SKM-1 treated with dmso at 0.1 percent for 144 hours (cell line): Measurements from ENCODE around the gene GPNMB.

Experiments used
- DNase-seq: peaks from one replicate; lab custom pipeline; 2025; ENCODE audit not compliant: unreplicated experiment; lab: John Stamatoyannopoulos, UW

GPNMB gene

DNA sequence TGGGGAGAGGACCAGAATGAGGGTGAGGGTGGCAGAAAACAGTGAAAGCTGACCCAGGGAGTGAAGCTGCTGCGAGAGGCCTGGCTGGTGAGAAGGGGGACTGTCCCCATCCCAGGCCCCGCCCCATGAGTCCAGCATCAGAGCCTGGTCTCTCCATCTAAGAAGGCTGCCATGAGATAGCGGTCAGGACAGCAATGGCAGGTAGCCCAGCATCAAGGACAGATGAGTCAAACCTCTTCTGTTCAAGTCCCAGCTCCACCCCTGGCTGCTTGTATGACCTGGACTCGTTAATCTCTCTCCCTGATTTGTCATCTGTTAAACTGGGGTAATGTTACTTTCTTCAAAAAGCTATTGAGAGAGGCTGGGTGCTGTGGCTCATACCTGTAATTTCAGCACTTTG, 22.2 kb downstream of the GPNMB start:
- DNase-seq = no peak

DNA sequence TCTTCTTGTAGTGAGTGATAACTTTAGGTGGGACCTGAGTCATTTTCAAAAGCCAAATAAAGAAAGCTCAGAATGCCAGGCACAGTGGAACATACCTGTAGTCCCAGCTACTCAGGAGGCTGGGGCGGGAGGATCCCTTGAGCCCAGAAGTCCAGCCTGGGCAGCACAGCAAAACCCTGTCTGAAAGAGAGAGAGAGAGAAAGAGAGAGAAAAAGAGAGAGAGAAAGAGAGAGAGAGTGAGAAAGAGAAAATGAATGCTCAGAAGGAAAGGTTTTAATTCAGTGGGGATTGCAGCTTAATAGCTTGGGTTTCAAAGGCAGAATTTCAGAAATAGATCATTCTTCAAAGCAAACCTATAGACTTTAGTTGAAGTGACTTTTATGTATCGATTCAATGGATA, 25.7 kb downstream of the GPNMB start:
- DNase-seq = no peak

DNA sequence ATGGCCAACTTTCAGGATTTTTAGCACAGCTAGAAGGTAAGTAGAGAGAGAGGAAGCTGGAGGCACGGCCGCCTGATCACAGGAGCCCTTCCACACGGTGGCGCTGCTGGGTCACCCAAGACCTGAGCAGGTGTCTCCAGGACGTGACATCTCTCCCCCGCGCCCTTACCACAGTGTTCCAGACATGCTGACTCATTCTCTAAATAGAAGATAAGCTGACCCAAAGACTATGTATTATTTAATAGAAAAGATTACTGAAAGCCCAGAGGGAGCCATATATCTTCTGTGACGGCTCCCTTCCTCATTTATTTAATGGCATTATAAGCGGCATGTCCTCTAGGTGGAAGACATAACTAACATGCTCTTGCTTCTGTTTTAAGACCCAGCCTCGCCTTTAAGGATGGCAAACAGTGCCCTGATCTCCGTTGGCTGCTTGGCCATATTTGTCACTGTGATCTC, 26.6 kb downstream of the GPNMB start:
- DNase-seq = peak; percentile 74

DNA sequence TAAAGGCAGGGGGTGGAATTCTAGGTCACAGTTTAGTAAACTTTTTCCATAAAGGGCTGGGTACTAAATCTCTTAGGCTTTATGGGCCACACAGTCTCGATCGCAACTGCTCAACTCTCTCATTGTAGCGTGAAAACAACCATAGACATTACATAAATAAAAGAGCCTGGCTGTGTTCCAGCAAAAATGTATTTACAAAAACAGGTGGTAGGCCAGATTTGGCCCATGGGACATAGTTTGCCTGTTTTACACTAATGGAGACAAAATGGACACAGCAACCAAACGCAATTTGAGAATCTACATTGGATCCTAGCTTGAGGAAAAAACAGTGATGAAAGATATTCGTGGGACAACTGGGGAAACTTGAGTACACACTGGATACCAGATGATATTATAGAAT, 29.3 kb downstream of the GPNMB start:
- no peak for DNase-seq

DNA sequence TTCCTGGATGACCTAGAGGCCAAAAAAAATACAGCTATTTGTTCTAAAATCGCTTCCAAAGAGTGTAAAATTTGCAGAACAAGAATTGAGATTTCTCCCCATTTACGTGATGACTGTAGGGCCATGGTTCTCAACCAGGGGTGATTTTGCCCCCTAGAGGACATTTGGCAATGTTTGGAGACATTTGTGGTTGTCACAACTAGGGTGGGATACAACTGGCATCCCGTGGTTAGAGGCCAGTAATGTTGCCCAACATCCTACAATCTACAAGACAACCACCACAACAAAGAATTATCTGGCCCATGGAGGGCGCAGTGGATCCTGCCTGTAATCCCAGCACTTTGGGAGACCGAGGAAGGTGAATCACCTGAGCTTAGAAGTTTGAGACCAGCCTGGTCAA, 29.8 kb downstream of the GPNMB start:
- peak; percentile 45 for DNase-seq

DNA sequence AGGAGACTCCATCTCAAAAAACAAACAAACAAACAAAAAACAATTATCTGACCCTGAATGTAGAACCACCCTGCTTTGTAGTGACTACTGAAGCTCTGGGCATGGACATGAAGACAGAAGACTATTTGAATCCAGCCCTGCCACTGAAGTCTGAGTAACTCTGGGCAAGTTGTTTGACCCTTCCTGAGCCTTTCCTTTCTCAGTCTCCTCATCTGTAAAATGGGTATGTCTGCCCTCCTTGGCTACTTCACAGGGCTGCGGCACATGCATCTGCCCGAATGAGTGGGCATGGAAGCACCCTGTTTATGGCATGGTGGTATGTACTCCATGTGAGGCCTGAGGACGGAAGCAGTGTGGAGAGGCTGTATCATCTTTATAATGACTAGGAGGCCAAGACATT, 30.4 kb downstream of the GPNMB start:
- DNase-seq = no peak

DNA sequence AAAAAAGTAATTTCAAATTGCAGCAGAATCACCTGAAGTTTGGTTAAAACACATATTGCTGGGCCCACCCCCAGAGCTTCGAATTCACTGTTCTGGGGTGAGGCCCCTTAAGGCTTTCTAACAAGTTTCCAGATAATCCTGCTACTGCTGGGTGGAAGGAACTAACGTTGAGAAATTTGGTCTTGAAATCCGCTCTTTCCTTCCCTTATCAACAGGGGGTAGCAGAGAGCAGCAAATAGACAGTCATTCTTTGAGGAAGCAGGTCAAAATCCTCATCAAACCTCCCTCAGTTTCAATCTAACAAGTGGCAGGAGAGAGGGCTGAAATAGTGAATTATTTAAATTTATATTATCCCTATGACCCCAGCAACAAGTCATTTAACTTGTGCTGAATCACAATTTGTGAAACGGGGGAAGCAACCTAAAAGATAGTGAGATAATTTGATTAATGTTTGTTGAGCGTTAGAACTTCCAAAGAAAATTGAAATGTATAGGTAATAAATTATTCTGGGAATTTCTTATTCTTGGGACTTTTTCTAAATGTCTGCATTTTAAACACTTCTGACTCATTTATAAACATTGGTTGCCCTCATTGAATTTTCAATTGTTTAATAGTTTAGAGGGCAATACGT, 30.9 kb downstream of the GPNMB start:
- peak; percentile 85 for DNase-seq

DNA sequence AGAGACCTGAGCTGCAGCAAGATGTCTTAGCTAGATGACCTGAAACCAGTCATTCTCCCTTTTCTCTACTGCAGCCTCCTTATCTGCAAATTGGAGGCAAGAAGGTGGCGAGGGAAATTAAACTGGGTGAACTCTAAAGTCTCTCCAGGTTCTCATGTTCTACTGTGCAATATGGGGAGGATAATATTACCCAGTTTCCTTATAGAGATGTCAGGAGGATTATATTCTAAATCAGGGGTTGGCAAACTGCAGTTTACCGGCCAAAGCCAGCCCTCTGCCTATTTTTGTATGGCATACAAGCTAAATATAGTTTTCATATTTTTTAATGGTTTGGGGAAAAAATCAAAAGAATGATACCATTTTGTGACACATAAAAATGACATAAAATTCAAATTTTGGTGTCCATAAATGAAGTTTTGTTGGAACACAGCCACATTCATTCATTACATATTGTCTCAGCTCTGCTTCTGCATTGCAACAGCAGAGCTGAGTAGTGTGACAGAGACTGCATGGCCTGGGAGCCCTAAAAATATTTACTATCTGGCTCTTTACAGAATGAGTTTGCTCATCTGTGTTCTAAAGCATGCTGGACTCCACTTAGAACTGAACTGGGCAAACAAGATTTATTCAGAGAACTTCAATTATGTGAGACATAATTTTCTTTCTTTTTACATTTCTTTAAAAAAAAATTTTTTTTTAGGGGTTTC, 33.4 kb downstream of the GPNMB start:
- no peak for DNase-seq

DNA sequence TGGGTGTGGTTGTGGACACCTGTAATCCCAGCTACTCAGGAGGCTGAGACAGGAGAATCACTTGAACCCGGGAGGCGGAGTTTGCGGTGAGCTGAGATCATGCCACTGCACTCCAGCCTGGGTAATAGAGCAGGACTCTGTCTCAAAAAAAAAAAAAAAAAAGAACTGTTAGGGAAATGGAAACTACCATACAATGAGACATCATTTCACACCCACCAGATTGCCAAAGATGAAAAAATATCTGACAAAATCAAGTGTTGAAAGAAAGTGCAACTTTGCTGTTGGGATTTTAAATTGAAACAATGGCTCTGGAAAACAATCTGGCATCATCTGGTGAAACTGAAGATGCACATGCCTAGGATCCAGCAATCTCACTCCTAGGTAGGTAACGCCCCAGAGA, 36.5 kb downstream of the GPNMB start:
- no peak for DNase-seq

DNA sequence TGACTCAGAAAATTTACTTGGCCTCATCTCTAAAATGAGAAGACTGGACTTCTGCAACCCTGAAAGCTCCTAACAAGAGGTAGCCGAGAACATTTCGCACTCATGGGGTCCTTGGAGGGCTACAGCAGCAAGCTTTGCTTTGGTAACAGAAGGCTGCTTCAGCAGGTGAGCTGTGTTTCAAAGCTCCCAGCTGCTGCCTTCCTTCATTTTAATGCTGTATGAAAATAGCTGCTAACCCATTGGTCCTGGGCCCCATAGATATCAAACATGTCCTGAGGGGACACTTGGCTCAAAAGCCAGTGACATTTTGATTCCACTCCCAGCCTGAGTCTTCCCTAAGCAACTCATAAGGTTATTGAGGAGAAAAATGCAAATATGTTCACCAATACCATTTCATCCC, 38.3 kb downstream of the GPNMB start:
- DNase-seq = no peak

DNA sequence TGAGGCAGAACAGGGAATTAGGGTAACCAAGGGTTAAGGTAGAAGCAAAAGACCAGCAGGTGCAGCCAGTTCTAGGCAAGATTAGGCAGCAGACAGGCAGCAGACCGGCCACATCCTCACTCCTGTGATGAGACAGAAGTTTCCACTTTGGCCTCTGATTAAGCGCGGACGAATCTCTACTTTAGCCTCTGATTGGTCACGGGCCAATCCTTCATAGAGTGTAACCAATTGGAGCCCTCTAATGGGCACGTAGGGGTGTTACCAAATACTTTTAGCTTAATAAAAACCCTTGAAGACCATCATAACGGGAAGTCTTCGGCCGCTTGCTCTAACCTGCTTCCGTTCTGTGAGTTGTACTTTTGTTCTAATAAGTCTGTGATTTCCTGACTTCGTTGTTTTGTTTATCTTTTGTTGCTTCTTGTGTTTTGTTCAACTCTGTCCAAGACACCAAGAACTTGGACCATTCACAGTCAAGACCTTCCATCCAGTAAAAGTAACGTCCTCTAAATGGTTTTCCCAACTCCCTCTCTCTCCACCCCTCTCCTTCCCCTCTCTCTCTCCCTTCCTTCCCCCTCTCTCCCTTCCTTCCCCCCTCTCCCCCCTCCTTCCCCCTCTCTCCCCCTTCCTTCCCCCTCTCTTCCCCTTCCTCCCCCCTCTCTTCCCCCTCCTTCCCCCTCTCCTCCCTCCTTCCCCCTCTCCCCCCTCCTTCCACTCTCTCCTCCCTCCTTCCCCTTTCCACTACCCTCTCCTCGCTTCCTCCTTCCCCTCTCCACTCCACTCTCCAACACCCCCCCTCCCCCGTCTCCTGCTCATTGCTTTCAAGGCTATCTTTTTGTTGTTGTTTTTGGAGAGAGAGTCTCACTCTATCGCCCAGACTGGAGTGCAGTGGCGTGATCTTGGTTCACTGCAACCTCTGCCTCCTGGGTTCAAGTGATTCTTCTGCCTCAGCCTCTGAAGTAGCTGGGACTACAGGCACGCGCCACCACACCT, 39.4 kb downstream of the GPNMB start:
- DNase-seq = peak; percentile 8

DNA sequence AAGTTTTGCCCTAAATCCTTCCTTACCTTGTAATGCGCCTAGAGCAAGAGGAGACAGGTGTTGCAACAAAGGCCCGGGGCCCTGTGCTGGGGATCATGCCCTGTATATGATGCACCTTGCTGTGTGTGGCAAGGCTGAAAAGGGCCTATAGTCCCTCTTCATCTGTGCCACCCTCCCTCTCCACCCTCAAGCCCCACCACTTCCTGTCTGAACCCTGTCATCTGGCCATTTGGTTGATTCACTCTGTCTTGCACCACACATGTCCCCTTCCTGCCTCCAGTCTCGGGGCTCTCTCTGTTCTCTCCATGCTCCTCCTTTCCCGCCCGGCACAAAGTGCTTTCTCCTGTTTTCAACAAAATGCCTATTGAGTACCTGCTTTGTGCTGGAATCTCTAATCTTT, 41.0 kb downstream of the GPNMB start:
- peak; percentile 54 for DNase-seq

DNA sequence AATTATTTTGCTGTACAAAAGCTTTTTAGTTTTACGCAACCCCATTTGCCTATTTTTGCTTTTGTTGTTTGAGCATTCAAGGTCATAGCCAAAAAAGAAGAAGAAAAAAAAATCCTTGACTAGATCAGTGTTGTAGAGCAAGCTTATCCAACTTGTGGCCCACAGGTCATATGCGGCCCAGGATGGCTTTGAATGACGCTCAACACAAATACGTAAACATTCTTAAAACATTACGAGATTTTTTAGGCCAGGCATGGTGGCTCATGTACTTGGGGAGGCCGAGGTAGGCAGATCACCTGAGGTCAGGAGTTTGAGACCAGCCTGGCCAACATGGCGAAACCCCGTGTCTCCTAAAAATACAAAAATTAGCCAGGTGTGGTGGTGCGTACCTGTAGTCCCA, 44.4 kb downstream of the GPNMB start:
- DNase-seq = no peak

DNA sequence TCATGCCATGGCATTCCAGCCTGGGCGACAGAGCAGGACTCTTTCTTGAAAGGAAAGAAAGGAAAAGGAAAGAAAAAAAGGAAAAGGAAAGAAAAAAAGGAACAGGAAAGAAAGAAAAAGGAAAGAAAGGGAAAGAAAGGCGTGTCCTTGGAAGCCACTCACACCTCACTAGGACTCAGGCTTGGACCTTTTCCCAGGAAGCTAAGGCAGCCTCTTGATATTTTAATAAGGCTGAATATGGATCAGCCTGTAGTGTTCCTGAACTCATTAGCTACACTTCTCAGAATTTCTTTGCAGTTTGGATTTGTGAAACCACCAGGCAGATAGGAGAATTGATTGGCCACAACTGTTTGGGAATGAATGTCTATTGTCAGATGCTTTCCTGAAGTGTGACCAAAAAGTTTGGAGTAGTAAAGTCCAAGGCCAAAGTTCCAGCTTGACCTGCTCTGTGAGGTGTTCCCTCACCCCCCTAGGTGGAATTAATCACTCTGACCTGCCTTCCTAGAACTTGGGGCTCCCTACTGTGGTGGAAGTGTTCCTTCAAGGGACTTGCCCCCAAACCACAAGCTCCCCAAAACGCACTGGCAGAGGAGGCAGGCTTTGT, 45.5 kb downstream of the GPNMB start:
- DNase-seq = no peak

DNA sequence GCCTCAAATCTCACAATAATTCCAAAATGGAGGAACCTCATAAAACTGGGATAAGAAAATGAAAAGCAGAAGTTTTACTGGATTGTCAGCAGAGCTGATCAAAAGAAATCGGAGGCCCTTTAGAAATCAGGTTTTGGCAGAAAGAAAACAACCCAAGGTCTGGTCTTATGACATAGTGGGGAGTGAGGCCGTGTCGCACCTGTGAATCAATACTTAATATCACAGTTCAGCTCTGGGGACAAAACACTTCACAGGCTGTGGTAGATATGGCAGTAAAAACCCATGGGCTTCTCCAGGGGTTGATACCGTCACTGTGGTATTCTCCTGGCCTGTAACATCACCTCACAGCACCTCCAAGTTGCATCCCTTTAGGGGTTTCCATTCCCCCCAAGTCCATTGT, 46.0 kb downstream of the GPNMB start:
- DNase-seq = no peak

DNA sequence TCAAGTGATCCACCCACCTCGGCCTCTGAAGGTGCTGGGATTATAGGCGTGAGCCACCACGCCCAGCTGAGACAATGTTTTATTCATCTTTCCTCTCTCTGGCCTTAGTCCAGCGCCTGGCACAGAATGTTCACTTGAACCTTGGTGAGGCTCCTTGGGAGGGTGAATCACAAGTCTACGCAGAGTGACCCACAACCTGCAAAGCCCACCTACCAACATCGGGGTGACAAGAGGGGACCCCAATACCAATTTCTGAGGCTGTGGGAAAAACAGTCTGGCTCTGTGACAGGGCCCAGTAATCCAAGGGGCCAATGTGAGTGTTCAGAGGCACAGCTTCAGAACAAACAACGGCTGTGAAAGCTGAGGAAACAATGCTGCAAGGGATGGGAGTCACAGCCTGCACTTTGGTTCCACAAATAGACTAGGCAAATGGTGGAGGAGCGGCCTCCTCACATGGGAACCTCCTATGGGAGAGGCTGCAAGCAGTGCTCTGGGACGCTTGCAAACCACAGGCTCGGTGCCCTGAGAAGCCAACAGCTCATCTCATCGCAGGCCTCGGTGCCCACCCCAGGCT, 47.0 kb downstream of the GPNMB start:
- DNase-seq = no peak

DNA sequence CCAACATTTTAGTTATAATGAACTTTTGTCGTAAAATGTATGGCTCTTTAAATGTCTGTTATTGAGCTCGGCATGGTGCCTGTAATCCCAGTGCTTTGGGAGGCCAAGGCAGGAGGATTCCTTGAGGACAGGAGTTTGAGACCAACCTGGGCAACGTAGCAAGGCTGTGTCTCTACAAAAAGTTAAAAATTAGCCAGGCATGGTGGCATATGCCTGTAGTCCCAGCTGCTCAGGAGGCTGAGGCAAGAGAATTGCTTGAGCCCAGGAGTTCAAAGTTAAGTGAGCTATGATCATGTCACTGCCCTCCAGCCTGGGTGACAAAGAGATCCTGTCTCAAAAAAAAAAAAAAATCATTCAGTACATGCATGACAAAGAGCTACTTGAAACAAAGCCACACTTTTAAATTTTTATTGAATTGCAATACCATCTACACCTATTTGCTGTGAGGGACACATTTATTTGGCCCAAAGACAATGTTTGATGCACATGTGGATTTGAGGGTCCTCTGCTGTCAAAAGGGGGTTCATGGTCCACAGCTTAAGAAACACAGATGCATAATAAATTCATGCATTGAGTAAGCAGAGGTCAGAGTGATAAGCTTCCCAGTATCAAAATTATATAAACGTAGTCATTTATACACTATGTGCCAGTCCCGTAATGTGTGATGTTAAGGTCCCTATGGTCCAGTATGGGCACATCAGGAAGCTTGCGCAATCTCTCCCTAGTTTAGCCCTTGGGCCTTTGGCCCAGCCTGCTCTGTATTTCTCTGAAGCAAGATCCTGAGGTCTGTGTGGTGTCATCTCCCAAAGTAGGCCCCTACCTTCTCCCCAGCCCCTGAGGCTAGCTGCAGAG, 48.2 kb downstream of the GPNMB start:
- peak; percentile 55 for DNase-seq

DNA sequence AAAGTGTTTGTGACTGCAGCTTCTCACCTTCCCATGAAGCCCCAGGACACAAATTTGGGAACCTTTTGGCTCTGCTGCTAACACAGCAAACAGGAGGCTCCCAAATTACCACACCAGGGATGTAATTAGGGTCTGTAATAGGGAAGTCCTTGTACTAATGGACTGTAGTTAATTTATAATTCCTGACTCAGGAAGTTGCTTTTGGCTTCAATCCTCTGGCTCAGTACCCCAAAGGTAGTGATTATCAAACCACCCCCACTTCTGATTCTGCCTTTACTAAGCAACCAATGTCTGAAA, 48.8 kb downstream of the GPNMB start:
- no peak for DNase-seq

DNA sequence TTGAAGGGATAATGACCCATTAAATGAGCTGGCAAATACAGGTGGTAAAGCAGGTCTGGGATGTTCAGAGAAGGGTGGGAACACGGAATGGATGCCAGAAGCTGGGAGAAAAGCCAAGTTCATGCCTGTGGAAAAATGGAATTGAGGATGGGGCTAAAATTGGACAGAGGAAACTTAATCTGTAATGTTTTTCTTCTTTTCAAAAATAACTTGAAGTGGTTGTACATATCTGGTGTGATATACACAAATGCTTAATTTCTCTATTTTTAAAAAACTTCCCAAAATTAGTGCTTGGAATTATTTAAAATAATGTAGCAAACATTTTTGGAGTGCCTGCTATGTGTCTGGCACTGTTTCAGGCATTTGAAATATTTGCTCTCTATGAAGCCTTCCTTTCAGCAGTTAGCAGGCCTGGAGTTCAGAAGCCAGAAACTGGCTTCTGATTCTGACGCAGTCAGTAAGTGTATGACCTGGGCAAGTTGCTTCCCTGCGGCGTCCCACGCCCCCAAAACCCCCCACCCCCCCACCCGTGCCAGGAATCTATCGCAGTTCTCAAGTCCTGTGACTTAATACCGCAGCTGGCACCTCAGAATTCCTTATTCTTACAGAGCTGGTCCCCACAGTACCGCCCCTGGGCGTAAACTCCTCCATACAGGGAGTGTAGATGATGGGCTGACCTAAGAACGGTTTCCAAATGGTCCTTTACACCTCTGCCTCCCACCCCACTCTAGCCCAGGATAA, 51.7 kb downstream of the GPNMB start:
- DNase-seq = no peak
